Astrocyte of the cerebellum (primary cell): ENCODE results near the gene SEC16A.

Source experiments
- DNase-seq: peaks from one replicate; pipeline ENCODE4 v3.0.0-alpha.2; 2011; ENCODE audit warnings: low read depth
- H3K4me3 ChIP-seq: 2 replicates; pipeline ENCODE4 v1.5.1; 2011; ENCODE audit warnings: mild to moderate bottlenecking, low read depth, low read length, moderate library complexity
- CTCF ChIP-seq: IDR thresholded peaks from 2 replicates; pipeline ENCODE4 v1.5.1; 2012; ENCODE audit warnings: low read length, low read depth, moderate library complexity, mild to moderate bottlenecking; ENCODE audit errors: missing control alignments
- in situ Hi-C: cut with HindIII; loops from 2 replicates; pipeline ENCODE4 v1.10.0; 2017; ENCODE audit warnings: low sequenced_read_pairs

The SEC16A gene

GRCh38 chr9:136455043-136456002 is 27.5 kb downstream of the SEC16A start:
- no peak overlapping the region for H3K4me3 ChIP-seq
- no peak for DNase-seq
- TF ChIP-seq CTCF = no peak
- in situ Hi-C loops = no loop called here

- H3K4me3 ChIP-seq = no peak overlapping the region
- DNase-seq = no peak
- no peak for TF ChIP-seq CTCF
- in situ Hi-C loops = no loop called here
Measured at GRCh38 chr9:136454026-136454796, 28.6 kb downstream of the SEC16A start.

GRCh38 chr9:136453326-136453725 is 29.5 kb downstream of the SEC16A start:
- DNase-seq = no peak
- in situ Hi-C loops = no loop called here
- no peak overlapping the region for H3K4me3 ChIP-seq
- TF ChIP-seq CTCF = no peak

- no peak overlapping the region for H3K4me3 ChIP-seq
- DNase-seq = no peak
- in situ Hi-C loops = no loop called here
- no peak for TF ChIP-seq CTCF
Measured at GRCh38 chr9:136451221-136451877, 31.5 kb downstream of the SEC16A start.

- TF ChIP-seq CTCF = no peak
- in situ Hi-C loops = no loop called here
- no peak overlapping the region for H3K4me3 ChIP-seq
Measured at GRCh38 chr9:136448655-136449054, 34.2 kb downstream of the SEC16A start.

GRCh38 chr9:136447173-136447778 is 35.6 kb downstream of the SEC16A start:
- no peak overlapping the region for H3K4me3 ChIP-seq
- in situ Hi-C loops = no loop called here
- DNase-seq = no peak
- no peak for TF ChIP-seq CTCF

More at GRCh38 chr9:136448655-136449054, 34.2 kb downstream of the SEC16A start:
- DNase-seq = no peak
